Suppressor macrophage (primary cell): ENCODE results near the gene DNAAF5.
"Not testable (repeated sequence)": the region's sequence is repeated elsewhere in the genome, so short reads cannot be mapped to it uniquely, and the experiment has no call there.

Experiments
- DNase-seq, 4 experiments: peaks; one replicate each; pipeline ENCODE4 v3.0.0-alpha.2; 2020 to 2022

The DNAAF5 gene

DNA sequence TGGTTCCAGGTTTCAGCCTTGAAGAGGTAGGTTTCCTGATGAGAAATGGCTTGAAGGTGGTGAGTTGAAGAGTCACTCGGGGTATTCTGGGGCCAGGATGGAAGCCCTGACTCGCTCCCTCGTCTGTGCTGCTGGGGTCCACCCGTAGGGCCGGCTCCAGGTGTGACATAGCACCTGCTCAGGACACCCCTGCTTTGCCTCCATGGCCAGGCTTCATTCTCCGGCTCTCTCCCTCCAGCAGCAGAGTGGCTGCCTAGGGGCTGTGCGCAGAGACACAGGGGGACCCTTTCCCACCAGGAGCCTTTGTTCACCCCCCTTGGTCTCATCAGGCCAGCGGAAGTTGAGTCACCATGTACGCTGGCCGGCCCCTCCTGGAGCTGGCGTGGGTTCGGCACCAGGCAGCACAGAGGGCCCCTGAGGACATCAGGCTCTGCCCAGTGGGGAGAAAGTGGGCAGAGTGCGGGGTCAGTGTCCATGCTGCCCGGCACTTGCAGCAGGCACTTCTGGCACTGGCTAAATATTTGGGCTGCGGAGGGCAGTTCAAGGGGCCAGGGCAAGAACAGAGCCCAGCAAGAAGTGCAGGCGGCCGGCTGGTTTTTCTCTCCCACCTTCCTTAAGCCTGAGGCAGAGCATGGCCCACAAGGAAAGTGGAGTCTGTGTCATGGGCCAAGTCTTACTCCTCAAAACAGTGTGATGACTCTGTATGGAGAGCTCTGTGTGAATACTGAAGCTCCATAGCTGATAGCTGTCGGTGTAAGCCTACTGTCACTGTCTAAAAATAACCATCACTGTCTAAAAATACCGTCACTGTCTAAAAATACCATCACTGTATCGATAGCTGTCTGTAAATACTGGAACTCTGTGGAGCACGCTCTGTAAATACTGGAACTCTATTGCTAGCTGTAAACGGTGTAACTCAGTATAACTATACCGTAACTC, 4.3 kb downstream of the DNAAF5 start:
- DNase-seq = no peak

DNA sequence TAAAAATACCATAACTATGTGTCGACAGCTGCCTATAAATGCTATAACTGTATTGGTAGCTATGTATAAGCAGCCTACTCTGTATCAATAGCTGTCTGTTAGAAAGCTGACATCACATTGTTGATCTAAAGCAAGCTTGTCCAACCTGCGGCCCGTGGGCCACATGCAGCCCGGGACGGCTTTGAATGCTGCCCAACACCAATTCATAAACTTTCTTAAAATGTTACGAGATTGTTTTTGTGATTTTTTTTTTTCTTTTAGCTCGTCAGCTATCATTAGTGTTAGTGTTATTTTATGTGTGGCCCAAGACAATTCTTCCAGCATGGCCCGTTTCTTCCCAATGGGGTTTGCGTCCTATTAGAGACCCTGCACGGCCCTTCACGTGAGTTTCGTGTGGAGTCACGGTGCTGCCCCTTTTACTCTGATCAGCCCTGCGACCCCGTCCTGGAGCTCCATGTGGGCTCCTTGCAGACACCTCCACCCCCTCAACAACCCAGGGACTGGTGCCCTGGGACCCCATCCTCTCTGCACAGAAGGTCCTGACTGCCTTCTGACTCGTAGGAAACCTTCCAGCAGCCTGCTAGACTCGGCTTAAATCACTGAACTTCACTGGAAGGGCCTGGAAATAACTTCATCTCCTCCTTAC, 5.1 kb downstream of the DNAAF5 start:
- no peak for DNase-seq

DNA sequence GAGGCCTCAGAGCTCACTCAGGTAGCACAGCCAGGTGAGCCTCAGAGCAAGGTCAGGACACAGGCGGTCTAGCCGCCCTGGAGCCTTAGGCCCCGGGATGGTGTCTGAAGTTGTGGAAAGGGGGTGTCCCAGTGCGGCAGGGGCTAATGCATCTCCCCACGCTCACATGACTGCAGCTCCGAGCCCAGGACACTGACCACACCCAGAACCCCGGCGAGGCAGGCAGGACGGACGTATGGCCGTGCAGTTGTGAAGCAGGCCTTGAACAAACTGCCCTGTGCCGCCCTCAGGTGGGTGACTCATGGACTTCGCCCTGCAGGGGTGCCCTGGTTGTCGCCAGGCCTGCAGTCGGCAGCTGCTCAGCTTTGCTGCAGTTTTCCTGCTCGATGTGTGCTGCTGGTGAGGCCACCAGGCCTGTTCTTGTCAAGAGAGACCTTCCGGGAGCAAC, 5.6 kb downstream of the DNAAF5 start:
- DNase-seq = no peak

DNA sequence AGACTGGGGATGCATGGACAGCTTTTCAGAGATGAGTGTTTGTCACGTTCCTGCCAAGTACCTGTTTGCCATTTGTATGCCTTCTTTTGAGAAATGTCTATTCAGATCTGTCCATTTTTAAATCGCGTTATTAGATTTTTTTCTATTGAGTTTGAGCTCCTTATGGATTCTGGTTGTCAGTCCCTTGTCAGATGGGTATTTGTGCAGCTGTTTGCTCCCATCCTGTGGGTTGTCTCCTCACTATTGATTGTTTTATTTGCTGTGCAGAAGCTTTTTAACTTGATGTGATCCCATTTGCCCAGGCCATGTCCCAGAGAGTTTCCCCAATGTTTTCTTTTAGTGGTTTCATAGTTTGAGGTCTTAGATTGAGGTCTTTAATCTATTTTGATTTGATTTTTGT, 6.1 kb downstream of the DNAAF5 start:
- DNase-seq = no peak

DNA sequence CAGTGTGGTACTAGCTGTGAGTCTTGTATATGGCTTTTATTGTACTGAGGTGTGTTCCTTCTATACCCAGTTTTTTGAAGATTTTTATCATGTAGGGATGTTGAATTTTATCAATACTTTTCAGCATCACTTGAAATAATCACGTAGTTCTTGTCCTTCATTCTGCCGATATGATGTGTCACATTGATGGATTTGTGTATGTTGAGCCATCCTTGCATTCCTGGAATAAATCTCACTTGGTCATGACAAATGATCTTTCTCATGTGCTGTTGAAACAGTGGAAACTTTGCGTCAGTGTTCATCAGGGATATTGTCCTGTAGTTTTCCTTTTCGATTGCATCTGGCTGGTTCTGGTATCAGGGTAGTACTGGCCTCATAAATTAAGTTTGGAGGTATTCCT, 7.7 kb downstream of the DNAAF5 start:
- DNase-seq = no peak

DNA sequence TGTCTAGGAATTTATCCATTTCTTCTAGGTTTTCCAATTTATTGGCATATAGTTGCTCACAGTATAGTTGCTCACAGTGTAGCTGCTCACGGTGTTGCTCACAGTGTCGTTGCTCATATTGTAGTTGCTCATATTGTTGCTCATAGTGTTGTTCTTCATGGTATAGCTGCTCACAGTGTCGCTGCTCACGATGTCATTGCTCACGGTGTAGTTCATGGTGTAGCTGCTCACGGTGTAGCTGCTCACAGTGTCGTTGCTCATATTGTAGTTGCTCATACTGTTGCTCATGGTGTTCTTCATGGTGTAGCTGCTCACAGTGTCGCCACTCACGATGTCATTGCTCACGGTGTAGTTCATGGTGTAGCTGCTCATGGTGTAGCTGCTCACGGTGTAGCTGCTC, 8.3 kb downstream of the DNAAF5 start:
- DNase-seq = no peak

DNA sequence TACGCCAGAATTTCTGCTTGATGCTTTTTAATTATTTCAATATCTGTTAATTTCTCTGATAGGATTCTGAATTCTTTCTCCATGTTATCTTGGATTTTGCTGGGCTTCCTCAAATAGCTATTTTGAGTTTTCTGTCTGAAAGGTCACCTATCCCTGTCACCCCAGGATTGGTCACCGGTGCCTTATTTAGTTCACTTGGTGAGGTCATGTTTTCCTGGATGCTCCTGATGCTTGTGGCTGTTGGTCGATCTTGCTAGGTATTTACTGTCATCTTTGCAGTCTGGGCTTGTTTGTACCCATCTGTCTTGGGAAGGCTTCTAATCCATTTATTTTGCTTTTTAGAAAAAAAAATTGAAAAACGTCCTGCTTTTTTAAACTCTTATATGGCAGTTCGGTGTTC, 11.7 kb downstream of the DNAAF5 start:
- peak in 2 of 4 experiments; percentile 3 to 20 for DNase-seq

DNA sequence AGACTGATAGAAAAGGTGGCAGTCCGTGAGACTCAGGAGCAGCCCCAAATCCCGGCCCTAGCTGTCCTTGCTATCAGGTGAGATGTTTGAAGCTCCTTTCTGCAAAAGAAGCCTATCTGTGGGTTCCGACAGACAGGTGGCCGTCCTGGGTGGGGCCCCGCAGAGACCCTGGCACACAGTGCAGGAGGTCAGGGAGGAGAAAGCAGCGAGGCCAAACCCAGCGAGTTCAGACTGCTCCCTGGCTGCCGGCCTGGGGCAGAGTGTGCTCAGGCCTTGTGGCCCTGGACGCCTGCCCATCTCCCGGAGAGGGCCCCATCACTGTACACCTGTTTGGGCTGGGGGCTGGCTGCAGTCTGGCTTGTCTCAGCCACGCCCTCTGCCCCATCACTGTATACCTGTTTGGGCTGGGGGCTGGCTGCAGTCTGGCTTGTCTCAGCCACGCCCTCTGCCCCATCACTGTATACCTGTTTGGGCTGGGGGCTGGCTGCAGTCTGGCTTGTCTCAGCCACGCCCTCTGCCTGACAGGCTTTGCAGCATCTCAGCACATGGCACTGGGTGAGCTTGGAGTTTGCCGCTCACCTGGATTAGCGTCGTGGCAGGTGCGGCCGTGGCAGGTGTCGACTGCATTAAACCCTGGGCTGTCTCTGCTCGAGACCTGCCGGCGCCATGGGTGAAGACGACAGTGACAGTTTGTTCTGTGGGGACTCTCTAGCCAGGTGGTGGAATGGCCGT, 12.4 kb downstream of the DNAAF5 start:
- DNase-seq = no peak

DNA sequence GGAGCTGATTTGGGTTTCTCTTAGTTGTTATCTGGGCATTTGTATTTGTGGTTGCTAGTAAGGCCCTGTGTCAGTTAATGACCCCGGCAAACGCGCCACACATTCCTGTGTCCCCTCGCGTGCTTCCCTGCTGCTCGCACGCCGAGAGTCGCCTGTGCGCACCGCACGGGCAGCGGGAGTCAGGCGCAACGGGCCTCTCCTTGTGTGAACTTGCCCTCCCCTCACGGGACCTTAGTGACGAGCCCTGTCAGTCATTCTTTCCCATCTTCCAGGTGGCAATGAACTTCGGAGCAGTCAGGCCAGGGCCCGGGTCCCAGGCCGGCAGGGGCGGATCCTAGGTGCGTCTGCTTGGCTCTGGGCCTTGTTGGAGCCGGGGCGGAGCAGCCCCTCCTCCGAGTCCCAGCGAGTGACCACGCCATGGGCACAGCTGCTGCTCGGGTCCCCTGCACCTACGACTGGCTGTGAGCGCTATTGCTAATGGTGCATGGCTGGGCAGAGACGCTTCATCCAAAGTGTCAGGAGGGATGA, 13.0 kb downstream of the DNAAF5 start:
- no peak for DNase-seq

DNA sequence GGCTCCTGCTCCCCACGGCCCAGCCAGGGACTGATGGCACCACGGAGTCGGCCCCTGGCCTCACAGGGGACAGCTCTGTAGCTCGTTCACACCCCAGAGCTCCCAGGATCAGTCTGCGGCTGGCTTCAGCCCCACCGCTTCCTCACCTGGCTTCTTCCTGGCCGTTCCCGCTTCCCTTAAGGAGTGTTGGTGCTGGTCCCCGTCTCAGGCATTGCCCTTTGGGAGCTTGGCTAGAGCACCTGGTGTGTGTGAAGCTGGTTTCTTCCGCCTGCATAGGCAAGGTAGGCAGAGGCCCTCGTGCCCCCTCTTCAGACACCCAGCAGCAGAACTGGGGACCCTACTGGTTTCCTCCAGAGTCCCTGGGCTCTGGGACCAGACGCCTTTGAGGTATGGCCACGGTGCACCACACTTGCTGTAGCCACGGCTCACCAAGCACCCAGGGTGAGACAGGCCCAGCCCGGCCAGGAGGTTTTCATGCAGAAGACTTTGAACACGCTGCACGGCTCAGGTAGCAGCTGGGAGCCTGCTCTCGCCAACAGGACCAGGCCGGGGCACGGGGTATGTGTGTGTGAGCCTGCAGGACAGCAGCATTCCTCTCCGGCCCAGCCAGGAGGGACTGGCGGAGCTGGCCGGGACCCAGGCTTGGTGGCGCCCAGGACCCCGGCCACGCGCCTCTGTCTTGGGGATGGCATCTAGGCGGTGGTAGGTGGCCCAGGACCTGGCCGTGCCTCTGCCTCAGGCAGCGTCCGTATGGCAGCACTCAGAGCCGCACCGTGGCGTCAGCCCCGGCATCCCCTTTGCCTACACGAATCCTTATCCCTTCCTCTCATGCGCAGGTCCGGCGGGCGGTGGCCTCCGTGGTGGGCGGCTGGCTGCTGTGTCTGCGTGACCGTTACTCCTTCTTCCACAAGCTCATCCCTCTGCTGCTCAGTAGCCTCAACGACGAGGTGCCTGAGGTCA, 13.8 kb downstream of the DNAAF5 start:
- no peak for DNase-seq

DNA sequence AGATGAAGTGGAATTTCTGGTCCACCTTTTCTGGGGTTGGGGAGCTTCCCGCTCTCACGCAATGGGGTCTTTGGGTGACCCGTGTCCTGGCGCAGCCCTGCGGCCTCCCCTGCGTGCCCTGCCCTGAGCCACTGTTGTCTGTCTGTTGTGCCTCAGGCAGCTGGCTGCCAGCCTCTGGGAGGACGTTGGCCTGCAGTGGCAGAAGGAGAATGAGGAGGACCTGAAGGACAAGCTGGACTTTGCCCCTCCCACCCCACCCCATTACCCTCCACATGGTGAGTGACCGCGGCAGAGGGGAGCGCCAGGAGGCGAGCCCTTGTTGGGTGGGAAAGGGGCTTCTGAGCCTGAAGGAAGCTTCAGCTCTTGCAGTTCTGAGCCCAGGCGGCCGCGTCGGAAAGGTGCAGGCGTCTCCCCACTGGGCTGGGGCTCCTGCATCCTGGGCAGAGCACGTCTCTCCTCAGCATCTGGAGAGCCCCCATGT, 14.7 kb downstream of the DNAAF5 start:
- DNase-seq = no peak

DNA sequence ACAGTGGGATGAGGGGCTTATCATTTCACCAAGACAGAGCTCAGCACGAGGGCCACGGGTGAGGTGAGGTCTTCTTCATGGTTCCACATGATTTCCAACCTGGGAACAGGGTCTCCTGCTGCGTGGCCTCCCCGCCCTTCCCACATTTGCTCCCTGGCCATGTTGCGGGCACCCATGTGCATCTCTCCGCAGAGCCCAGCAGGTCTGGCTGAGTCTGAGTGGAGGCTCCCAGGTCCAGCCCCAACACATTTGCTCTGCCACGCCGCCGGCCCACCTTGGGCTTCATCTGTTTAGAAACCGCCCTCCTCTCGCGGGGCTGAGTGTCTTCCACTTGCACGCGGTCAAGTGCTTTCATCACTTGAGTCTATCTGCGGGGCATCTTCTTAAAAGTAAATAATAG, 15.4 kb downstream of the DNAAF5 start:
- no peak for DNase-seq

DNA sequence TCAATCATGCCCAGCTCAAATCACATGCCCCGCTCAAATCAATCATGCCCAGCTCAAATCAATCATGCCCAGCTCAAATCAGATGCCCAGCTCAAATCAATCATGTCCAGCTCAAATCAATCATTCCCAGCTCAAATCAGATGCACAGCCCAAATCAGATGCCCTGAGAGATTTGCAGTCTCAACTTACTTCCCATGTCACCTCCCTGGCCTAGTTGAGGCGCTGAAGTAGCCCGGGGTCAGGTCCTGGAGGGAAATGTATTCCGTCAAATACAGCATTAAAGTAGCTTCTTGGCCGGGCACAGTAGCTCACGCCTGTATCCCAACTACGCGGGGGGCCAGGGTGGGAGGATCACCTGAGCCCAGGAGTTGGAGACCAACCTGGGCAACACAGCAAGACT, 16.3 kb downstream of the DNAAF5 start:
- DNase-seq = no peak

DNA sequence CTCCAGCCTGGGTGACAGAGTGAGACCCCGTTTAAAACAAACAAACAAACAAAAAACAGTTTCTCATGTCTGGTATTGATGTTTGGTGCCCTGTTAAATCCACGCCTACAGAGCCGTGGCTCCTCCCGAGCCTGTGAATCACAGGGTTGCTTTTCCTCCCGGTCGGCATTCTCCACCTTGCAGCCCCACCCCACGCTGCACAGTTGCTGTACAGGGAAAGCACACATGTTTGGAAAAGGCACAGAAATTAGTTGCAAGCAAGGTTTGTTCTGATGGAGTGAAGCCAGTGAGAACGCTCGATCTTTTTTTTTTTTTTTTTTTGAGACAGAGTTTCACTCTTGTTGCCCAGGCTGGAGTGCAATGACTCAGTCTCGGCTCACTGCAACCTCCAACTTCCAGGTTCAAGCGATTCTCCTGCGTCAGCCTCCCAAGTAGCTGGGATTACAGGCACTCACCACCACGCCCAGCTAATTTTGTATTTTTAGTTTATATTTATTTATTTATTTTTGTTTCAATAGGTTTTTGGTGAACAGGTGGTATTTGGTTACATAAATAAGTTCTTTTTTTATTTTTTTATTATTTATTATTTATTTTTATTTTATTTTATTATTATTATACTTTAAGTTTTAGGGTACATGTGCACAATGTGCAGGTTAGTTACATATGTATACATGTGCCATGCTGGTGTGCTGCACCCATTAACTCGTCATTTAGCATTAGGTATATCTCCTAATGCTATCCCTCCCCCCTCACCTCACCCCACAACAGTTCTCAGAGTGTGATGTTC, 17.0 kb downstream of the DNAAF5 start:
- DNase-seq = not testable (repeated sequence)

DNA sequence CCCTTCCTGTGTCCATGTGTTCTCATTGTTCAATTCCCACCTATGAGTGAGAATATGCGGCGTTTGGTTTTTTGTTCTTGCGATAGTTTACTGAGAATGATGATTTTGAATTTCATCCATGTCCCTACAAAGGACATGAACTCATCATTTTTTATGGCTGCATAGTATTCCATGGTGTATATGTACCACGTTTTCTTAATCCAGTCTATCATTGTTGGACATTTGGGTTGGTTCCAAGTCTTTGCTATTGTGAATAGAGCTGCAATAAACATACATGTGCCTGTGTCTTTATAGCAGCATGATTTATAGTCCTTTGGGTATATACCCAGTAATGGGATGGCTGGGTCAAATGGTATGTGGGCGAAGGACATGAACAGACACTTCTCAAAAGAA, 17.6 kb downstream of the DNAAF5 start:
- not testable (repeated sequence) for DNase-seq

DNA sequence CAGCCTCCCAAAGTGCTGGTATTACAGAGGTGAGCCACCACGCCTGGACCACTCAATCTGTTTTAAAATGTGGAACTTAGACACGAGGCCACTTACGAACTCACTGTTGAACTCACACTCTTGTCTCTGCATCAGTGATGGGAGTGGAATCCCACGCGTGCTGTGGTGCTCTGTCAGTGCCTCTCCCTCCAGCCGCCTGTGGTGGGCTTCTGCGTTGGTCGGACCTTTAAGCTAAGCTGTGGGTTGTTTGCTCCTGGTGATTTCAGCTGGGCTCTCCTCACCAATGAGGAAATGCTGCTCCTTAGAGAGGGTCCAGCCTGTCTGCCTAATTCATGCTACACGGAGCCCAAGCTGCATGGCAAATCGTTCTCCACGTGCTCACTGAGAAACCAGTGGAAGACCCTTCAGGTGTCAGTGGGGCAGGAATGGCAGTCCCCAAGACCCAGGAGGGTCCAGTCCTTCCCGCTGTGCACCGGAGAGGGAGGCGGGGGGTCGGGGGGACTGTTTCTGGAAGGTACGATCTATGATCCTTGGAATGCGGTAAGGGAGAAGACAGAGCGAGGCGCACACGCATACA, 18.4 kb downstream of the DNAAF5 start:
- DNase-seq = no peak

DNA sequence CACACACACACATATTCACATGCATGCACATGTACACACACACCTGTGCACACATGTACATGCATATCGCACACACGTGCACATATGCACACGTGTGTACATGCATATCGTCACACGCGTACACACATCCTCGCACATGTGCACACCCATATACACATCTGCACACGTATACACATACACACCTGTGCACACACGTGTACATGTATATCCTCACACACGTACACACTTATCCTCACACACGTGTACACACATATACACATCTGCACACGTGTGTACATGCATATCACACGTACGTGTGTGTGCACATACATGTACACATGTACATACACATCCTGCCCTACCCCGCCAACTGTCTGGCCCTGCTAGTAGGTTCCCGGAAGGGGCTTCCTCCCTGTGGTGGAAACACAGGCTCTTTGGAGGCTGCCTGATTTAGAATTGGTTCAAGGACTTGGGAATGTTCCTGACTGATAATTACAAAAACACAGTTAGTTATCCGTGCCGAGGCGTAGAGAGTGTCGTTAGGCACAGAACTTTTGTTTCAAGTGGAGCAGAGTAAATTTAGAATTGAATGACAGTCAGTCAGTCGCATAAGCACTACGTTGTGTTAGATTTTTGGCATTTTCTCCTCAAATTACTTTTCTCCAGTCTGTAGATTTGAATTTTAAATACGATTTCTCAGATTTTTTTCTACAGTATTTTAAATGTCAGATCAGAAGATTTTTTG, 19.1 kb downstream of the DNAAF5 start:
- DNase-seq = no peak

DNA sequence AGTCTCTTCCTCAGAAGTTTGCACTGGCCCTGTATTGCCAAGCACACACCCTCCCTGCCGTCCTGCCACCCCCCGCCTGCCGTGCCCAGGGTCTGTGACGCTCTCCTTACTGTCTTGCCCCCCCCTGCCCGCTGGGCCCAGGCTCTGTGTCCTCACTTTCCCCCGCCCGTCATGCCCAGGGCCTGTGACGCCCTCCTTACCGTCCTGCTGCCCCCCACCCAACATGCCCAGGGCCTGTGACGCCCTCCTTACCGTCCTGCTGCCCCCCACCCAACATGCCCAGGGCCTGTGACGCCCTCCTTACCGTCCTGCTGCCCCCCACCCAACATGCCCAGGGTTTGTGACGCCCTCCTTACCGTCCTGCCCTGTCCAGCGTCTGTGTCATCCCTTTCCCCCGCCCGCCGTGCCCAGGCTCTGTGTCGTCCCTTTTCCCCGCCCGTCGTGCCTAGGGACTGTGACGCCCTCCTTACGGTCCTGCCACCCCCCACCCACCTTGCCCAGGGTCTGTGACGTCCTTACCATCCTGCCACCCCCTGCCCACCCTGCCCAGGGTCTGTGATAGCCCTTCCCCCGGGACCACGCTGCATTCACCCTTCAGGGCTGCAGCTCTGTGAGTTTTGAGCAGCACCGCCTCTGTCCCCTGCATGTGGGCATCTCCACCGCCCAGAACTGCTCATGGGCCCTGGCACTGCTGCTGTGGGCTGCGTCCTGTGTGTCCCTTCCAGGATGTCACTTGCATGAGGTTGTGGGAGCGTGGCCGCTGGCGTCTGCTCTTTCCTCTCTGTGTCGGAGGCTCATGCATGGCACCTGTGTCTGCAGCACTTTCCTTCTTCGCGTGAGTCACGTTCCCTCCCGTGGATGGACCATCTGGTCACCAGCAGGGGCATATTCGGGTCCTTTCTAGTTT, 19.9 kb downstream of the DNAAF5 start:
- no peak for DNase-seq

DNA sequence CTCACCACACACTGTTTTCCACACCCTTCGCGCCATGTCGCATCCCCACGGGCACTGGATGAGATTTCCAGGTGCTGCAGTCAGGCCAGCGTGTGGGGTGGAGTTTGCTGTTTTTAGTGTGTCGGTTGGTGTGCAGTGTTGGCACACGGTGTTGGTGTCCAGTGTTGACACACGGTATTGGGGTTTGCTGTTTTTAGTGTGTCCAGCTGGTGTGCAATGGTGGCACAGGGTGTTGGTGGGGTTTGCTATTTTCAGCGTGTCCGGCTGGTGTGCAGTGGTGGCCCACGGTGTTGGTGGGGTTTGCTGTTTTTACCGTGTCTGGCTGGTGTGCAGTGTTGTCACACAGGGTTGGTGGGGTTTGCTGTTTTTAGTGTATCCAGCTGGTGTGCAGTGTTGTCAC, 20.7 kb downstream of the DNAAF5 start:
- DNase-seq = no peak
